Stimulated activated CD4-positive, alpha-beta T cell treated with anti-CD3 and anti-CD28 coated beads, Interleukin-15, amount 100 ng/mL, for 48 hours (primary cell): Measurements from ENCODE around the gene SMO.

Source experiments
- DNase-seq, 2 donors: peaks; one replicate each; pipeline ENCODE4 v3.0.0-alpha.2; 2020; ENCODE audit warnings: low read depth in 2 of 2

Gene SMO

DNA sequence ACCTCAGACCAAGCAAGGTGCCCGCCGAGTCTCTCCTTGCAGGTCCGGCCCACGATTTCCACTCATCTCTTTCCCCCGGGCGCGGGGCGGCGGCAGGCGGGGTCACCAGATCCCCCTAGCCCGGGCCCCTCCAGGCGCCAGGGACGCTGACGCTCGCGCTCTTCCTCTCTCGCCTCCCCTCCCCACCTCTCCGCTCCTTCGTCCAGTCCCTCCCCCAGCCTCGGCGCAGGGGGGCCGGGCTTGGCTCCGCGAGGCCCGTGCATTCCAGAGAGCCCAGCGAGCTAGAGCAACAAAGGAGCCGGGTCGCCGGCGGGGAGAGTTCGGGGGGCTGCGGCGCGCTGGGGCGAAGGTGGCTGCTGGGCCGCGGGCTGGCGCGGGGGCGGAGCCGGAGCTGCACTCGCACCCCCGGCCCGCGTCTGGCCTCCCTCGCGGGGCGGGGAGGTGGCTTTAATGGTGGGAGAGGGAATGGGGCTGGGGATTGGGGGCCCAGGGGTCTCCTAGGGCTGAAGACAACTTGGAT lies at the start of gene SMO:
TSS of gene SMO (plus strand) at position 262 of the 520 bp plus-strand sequence. CDS start 519 bp downstream, outside the sequence.
- DNase-seq: no peak

DNA sequence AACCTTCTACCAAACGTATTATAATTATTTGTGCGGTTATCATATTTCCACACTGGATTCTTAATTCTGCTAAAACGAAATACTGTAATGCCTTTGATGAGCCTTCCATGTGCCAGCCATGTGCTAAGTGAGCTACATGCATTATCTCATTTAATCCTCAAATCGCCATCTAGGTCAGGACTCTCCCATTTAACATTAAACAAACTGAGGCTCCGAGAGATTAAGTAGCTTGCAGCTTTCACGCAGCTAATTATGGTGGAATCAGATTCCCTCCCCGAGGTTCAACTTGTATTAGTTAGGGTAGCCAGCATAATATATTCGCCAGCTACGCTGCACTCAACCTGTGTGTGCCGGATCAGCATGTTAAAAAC lies 44.7 kb upstream of the SMO start:
- no peak for DNase-seq

DNA sequence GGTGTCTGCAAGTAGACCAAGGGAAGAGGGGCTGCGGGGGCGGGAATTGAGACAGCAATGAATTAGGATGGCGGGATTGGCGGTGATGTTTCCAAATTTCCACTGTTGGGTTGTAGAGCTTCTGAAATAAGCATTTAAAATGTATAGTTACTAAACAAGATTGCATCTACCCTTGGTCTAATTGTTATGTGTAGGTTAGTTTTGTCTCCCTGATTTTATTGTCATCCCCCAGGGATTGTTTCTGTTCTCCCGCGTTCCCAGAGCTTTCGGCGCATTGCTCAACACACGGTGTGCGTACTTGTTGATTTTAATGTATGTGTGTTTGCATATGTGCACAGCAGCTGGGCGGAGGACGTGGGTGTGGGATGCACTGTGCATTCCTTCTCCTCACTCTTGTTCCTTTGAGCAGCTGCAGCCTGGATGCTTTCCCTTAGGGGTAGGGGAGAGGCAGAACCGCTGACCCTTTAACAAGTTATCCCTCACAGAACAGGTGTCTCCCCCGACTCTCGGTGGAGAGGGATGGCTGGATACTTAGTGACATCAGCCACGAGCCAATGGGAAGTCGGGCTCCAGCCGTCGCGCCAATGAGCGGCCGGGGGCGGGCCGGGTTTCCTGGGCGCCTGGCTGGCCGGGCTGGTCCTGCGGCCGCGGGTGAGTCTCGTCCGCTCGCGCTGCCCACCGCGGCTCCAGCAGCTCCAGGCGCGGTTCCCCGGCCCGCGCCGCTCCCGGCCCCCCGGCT lies 44.2 kb upstream of the SMO start, which contains the start of gene TSPAN33:
TSS of gene TSPAN33 (plus strand) at position 613 of the 739 bp plus-strand sequence. CDS start 274 bp downstream, outside the sequence.
- peak; percentile 37 to 61 for DNase-seq

DNA sequence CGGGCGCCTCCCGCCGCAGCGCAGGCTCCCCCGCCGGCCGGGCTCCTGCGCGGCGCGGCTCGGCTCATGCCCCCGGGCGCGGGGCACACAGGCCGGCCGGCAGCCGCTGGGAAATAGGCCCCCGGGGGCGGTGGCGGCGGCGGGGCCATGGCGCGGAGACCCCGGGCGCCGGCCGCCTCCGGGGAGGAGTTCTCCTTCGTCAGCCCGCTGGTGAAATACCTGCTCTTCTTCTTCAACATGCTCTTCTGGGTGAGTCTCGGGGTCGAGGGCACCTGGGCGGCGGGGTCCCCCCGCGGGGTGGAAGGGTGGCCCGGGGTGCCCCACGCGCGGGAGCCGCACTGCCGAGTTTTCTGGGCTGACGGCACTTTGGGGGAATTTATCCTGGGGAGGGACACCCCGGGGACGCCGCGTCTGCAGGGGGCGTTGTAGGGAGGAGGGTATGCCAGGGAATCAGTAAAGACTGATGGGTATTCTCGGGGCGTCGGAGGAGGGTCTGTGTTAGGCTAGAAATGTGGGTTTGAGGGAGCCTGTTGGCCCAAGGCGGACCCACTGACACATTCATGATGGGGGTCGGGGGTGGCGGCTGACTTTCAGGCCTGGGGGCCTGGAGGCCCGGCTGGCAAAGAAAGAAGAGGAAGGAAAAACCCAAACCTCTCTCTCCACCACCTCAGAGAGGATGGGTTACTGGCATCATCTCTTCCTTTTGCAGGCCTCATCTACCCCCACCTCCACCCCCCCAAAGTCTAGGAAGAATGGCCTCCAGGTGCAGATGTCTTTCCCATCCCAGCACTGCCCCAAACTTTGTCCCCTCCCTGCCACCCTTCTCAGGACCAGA lies 43.4 kb upstream of the SMO start:
- DNase-seq: no peak

DNA sequence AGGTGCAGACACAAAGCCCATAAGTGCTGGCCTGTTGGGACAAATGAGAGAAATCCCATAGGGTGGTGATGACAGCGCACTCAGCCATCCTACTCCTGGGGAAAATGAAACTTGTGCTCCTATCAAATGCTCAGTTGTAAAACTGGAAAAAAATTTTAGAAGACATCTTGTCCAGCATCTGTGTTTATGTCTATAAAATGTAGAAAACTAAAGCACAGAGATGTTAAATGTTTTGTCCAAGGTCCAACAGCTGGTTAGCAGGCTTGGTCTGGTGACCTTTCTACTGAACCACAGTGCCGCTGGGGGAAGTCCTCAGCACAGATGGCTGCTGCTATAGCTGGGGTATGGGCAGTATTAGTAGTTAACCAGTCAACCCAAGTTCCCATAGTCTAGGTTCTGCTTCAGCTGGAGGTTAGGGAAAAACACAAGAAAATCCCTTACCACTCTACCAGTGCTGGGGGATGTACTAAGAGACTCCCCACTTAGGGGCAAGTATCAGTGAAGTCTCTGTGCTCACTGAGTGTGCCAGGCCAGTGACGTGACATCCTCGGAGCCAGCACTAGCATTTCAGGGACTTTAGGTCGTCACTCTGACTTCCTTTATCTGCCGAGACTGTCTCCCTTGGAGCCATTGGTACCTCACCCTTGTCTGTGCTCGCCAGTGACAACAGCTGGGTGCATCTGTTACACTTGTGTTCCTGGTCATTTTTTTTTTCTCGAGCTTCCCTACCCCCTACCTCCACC lies 42.0 kb upstream of the SMO start:
- no peak for DNase-seq

DNA sequence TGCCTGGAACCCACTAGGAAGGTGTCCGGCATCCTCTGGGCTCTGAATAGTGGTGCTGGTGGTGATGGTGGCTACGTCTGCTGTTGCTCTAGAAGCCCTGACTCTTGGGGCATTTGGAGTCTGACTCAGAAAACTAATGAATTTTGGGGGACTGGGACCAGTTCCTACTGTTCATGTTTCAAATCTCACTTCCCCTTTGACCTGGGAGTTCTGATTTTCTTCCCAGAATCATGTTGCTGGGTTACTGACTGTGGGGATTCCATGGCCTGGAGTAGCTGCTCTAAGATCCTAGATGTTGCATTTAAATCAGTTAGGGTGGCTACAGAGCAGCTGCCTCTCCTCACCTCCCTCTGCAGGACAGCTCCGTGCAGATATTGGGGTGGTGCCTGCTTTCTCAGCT lies 40.7 kb upstream of the SMO start:
- no peak for DNase-seq

DNA sequence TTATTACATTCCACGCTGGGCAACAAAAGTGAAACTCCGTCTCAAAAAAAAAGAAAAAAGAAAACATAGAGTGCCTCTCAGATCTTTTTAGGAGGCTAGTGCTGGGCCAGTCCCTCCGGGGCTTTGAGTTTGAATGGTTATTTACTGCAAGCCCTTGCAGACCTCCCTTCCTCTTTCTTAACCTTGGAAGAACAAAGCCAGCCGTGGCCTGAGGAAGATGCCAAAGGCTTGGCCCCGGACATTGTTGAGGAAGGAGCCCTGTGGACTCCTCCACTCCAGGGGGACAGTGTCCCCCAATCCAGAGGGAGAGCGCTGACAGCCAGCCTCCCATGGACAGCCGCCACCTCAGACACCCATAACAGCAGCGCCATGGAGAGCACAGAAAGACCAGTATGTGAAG lies 38.9 kb upstream of the SMO start:
- no peak for DNase-seq

DNA sequence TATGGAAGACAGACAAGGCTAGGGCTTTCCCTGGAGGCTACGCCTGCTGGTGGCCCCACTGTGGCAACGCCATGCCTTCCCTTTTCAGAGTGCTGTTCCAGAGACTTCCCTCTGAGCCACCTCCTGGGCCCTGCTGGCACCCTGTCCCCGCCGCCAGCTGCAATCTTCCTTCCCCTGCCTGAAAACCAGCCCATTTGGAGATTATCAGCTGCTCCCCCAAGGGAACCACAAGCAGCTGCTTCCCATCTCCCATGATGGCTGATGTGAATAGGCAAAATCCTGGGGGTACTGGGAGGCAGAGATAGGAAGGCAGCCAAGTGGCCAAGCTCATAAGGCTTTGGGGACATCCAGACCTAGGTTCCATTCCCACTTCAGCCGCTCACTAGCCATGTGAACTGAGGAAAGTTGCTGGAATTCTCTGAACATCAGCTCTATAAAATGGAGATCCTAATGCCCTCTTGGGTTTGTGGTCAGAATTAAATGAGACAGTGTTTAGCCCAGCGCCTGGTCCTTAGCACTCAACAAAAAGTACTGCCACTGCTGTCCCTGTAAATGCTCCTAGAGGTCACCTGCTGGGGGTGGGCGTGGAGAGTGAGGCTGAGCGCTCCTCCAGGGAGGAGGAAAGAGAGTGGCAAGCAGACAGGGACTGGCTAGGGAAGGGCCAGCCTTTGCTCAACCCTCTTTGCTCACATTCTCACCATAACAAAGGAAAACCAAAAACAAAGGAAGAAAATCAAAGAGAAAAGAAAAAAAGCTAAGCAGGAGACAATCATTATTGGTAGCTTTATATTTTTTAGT lies 38.0 kb upstream of the SMO start:
- DNase-seq: no peak

DNA sequence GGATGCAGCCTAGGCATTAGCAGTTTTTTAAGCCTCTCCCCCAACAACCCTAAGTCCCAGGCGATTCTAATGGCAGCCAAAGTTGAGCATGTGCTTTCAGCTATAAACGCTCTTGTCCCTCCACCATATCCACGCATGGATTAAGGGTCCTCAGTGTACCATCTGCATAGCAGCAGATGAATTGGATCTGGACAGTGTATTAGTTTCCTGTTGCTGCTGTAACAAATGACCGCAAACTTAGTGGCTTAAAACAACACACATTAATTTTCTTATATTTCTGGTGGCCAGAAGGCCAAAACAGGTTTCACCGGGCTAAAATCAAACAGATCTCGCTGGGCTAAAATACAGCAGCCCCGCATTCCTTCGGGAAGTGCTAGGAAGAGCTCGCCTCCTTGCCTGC lies 30.8 kb upstream of the SMO start:
- DNase-seq: no peak

DNA sequence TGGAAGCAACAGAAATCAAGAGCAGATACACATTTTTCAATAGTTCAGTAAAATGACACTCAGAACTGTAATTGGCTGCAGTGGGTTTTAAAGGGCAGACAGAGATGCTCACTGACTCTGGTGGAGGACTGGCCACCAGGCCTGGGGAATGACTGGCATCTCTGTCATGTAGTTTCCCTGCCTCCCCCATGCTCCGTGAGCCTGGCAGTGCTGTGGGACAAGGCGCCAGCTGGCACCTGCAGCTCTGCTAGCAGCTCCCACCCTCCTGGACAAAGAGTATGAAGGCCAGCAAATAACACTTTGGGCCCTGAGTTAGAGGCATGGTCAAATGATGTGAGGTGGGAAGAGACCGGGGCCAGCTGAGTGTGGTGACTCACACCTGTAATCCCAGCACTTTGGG lies 28.9 kb upstream of the SMO start:
- no peak for DNase-seq

DNA sequence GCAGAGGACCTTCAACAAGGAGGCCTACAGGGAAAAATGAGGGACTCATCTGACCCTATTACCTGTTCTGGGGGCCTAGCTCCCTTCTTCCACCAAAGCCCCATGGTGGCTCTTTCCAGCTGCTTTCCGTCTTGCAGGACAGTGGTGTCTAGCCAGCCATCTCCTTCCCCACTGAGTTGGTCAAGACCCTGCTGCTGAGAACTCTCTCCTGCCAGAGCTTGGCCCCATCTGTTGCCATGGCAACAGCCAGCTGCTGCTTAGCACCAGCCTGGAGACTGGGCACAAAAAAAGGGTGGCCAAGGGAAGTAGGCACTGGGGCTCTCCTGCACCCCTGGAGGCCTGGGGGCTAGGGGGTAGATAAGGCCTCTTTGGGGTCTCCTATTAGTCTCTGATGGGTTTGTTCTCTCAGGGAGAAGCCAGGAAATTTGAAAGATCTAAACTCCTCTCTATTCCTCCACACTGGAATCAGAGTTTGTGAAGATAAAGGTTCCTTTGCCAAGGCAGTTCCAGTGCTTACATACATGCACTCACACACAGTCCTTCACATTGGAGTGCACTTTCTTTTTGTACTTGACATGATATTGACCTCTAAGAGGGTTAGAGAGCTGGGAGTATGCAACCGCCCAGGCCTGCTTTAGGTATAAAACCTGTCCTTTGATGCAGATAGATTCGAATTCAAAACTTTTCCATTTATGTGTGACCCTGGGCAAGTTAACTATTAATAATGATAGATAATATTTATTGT lies 28.1 kb upstream of the SMO start:
- no peak for DNase-seq

DNA sequence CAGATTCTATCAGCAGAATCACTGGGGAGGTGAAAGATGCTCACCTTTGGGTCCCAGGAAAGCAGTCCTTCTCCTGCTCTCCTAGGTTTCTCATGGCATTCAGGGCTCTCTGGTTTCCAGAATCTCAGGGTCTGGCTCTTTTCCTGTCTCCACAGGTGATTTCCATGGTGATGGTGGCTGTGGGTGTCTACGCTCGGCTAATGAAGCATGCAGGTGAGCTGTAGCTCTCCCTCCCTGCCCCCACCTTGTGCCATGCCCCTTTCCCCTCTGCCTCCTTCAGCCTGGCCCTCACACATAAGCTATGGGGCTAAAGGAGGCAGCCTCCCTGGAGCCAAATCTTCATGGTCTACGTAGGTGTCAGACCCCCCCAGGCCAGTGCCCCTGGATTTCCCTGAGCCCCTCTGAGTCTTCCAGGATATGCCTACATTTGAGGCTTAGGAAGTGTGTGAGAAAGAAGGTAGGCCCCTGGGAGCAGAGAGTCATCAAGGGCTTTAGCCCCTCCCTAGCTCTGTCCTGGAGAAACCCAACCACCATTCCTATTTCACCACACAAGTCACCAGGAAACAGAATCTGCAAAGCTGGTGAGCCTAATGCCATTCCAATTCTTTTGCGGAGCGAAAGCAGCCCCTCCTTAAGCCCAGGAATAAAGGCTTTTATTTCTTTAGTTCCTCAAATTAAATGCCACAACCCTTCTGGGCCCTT lies 26.8 kb upstream of the SMO start:
- DNase-seq: no peak

DNA sequence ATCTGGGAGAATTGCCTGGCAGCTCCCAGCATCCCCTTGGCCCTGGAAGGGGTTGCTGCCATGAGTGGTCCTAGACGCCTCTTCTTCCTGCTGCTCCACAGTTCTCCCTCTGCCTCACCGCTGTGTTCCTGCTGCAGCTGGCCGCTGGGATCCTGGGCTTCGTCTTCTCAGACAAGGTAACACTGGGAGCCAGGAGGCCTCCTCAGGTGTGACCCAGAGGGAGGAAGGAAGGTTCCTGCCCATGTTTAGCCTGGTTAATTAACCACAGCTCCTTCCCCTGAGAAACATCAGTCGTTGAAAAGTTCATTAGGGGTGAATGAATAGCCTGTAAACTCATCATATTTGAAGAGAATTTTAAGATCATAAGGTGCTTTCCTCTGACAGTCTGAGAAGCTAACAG lies 25.7 kb upstream of the SMO start:
- DNase-seq: no peak

DNA sequence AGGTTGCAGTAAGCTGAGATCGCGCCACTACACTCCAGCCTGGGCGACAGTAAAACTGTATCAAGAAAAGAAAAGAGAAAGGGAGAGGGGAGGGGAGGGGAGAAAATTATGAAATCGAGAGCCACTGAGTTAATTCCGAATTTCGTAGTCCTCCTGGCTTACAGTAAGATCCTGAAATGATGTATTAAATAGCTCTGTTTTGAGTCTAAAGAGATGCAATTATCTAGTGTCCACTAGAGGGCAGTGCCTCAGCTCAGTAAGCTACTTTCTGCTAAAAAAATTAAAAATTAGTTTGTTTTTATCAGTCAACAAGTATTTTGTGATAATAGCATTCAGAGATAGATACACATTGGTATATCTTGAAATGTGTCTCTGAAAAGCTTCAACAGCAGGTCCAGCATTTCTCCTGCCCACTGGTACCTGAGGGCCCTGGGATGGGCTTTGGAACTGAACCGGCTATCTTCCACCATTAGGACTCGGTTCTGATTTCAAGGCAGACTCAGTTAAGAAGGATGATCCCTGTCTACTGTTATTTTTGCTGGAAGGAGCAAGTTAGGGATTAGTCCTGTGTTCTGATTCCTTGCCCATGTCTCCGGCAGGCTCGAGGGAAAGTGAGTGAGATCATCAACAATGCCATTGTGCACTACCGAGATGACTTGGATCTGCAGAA lies 24.4 kb upstream of the SMO start:
- no peak for DNase-seq

DNA sequence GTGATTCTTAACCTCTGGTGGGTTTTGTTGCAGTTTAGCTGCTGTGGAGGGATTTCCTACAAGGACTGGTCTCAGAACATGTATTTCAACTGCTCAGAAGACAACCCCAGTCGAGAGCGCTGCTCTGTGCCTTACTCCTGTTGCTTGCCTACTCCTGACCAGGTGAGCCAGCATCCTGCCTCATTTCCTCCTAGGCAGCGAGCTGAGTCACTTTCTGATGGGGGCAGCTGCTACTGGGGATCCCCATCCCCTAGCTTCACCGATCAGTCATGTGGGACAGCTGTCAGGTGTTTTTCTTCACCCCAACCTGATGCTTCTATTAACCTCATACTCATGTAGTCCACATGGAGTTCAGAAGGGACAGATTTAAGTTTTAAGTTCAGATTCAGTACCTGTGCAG lies 21.7 kb upstream of the SMO start:
- no peak for DNase-seq

DNA sequence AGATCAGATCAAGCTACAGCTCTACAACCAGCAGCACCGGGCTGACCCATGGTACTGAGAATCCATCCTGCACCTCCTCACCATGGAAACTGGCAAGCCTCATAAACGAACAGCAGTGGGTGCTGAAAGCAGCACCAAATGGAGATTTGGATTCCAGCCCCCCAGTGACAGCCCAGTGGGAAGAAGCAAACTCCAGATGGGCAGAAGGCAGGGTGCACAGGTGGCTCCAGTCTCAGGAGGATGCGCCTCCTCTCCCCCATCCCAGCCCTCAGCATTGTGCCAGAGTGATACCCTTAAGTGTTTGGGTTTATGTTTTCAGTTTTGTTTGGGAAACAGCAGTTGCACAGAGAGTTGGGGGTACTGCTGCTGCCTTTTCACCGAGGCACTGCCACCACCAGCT lies 20.6 kb upstream of the SMO start:
- DNase-seq: no peak

DNA sequence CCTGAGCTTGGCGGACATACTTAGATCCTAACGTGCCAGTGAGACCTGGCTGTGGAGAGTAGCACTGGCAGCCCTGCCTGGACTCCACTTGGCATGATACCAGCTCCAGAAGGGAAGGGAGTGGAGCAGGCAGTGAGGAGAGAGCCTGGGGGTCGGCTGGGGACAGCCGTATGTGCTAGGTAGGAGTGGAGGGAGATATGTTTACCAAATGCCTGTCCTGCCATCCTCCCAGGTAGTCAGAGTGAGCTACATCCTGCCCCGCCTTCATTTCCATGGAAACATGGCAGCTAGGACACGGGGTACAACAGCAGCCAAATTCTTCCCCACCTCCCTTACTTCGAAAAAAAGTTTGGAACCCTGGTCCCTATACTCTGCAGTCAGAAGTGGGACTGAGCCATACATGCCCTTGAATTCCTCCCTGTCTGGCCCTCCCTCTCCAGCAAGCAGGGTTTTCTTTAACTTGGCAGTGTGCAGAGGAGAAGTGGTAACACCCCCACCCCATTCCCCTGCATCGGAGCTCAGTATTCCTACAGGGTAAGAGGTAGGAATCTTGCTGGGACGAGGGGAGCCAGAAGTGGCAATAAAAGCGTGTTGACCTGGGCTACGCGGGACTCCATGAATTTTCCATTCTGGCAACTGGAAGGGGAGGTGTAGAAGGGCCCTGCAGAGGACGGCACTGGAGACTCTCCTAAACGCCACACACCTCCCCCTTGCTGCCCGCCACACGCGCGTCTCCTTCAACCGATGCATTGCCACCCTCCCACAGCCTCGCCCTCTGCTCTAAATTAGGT lies 20.0 kb upstream of the SMO start:
- DNase-seq: no peak

DNA sequence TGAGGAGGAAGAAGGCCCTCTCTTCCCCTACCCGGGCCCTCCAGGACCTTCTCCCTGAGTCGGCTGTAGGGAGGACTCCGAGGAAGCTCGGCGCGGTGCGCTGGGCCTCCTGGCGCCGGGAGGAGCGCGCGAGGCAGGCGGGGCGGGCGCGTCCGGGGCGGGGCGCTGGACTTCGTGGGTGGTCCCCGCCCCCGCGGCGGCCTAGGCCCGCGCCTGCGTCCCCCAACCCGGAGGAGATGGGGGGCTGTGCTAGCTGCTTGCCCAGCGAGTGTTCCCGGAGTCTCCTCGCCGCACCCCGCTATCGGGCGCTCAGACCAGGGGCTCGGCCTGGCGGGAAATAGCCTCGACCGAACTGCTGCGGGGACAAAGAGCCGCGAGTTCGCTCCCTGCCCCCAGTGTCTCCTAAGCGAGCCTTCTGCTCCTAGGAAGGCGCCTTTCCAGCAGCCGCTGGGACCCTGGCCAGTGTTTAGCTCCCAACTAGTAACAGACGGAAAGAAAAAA lies 19.2 kb upstream of the SMO start:
- no peak for DNase-seq
